Measurements from ENCODE around the gene MLLT1. TPM values are rescaled to one million over a fixed set of nuclear protein-coding genes. Genes with fewer than 3 reads are reported as not detected.

MLLT1 gene
- total RNA-seq, 2 experiments from 2014 or later = 17.5 to 56.0 TPM

- CTCF ChIA-PET (ENCODE audit: unreplicated experiment) = no interaction called here
- no peak overlapping the region for H3K27ac ChIP-seq (ENCODE audit: low read depth, low read length, poor library complexity, severe bottlenecking)
- peaks cover 8% of the 10 kb centered on the region for H3K4me1 ChIP-seq (ENCODE audit: insufficient read depth, low read length, poor library complexity, severe bottlenecking)
- no peak overlapping the region for H3K4me3 ChIP-seq (ENCODE audit: low read depth, low read length, poor library complexity, severe bottlenecking)
- H3K9me2 ChIP-seq (ENCODE audit: insufficient read depth, low read length) = no peaks in the 10 kb centered on the region
- H3K36me3 ChIP-seq (ENCODE audit: insufficient read depth, low read length) = peaks cover 46% of the 10 kb centered on the region
- peaks cover 3% of the 10 kb centered on the region; the same call in 1 of the 2 replicates for H4K20me1 ChIP-seq (ENCODE audit: insufficient read depth, low read length)
- POLR2A ChIA-PET = no interaction called here
- intact Hi-C loops (cut with micrococcal nuclease; ENCODE audit: unreplicated experiment) = no loop called here
- peaks cover 55% of the 10 kb centered on the region for H3K79me2 ChIP-seq (ENCODE audit: insufficient read depth, low read depth, low read length)
- TF ChIP-seq EZH2phosphoT487 (IDR thresholded peaks at IDR 0.05; ENCODE audit: borderline replicate concordance, low read depth, low read length) = no peak
- no peak for TF ChIP-seq CTCF (conservative IDR thresholded peaks at IDR 0.05; ENCODE audit: low read length)
- BruUV-seq (replicated peaks) = no TSS peak
- DNase-seq (ENCODE audit: low spot score) = no peak
- no peak overlapping the region for H3K4me2 ChIP-seq (ENCODE audit: low read length)
- no peak overlapping the region for H2AFZ ChIP-seq (ENCODE audit: low read length)
- no peaks in the 10 kb centered on the region for H3K9me3 ChIP-seq (ENCODE audit: low read length)
Measured at GRCh38 chr19:6272411-6272791, 7.4 kb downstream of the MLLT1 start.

- Histone ChIP-seq H3K4me2 (ENCODE audit: low read length) (no peak overlapping the region), H3K9me3 (ENCODE audit: low read length) (no peaks in the 10 kb centered on the region), H3K79me2 (ENCODE audit: insufficient read depth, low read depth, low read length) (peaks cover 51% of the 10 kb centered on the region), H3K9me2 (ENCODE audit: insufficient read depth, low read length) (no peaks in the 10 kb centered on the region), H3K36me3 (ENCODE audit: insufficient read depth, low read length) (peaks cover 48% of the 10 kb centered on the region), H3K4me3 (ENCODE audit: low read depth, low read length, poor library complexity, severe bottlenecking) (no peak overlapping the region), H3K4me1 (ENCODE audit: insufficient read depth, low read length, poor library complexity, severe bottlenecking) (peaks cover 2% of the 10 kb centered on the region), H2AFZ (ENCODE audit: low read length) (no peak overlapping the region), H3K27ac (ENCODE audit: low read depth, low read length, poor library complexity, severe bottlenecking) (no peak overlapping the region), H4K20me1 (ENCODE audit: insufficient read depth, low read length) (no peaks in the 10 kb centered on the region; the same call in 1 of the 2 replicates)
- ChIA-PET CTCF (ENCODE audit: unreplicated experiment) (no interaction called here), POLR2A (no interaction called here)
- DNase-seq (ENCODE audit: low spot score) = no peak
- no TSS peak for BruUV-seq (replicated peaks)
- TF ChIP-seq CTCF (conservative IDR thresholded peaks at IDR 0.05; ENCODE audit: low read length) = no peak
- no peak for TF ChIP-seq EZH2phosphoT487 (IDR thresholded peaks at IDR 0.05; ENCODE audit: borderline replicate concordance, low read depth, low read length)
- intact Hi-C loops (cut with micrococcal nuclease; ENCODE audit: unreplicated experiment) = no loop called here
Measured at GRCh38 chr19:6271721-6272410, 7.9 kb downstream of the MLLT1 start.

GRCh38 chr19:6271251-6271650 lies 8.5 kb downstream of the MLLT1 start:
- Histone ChIP-seq H3K9me3 (ENCODE audit: low read length) (no peaks in the 10 kb centered on the region), H2AFZ (ENCODE audit: low read length) (no peak overlapping the region), H4K20me1 (ENCODE audit: insufficient read depth, low read length) (no peaks in the 10 kb centered on the region; the same call in 1 of the 2 replicates), H3K4me2 (ENCODE audit: low read length) (no peak overlapping the region), H3K79me2 (ENCODE audit: insufficient read depth, low read depth, low read length) (peaks cover 45% of the 10 kb centered on the region), H3K4me3 (ENCODE audit: low read depth, low read length, poor library complexity, severe bottlenecking) (no peak overlapping the region), H3K9me2 (ENCODE audit: insufficient read depth, low read length) (no peaks in the 10 kb centered on the region), H3K36me3 (ENCODE audit: insufficient read depth, low read length) (peaks cover 46% of the 10 kb centered on the region), H3K27ac (ENCODE audit: low read depth, low read length, poor library complexity, severe bottlenecking) (no peak overlapping the region), H3K4me1 (ENCODE audit: insufficient read depth, low read length, poor library complexity, severe bottlenecking) (no peaks in the 10 kb centered on the region)
- POLR2A ChIA-PET = no interaction called here
- no peak for DNase-seq (ENCODE audit: low spot score)
- CTCF ChIA-PET (ENCODE audit: unreplicated experiment) = no interaction called here
- intact Hi-C loops (cut with micrococcal nuclease; ENCODE audit: unreplicated experiment) = no loop called here
- TF ChIP-seq EZH2phosphoT487 (IDR thresholded peaks at IDR 0.05; ENCODE audit: borderline replicate concordance, low read depth, low read length) = no peak
- TF ChIP-seq CTCF (conservative IDR thresholded peaks at IDR 0.05; ENCODE audit: low read length) = 0 out of 2 replicates have a peak, but pooled peaks have one; percentile 21
- BruUV-seq (replicated peaks) = no TSS peak

Data from OCI-LY7 (cell line).